Measurements from ENCODE around the gene DHCR24. TPM values are rescaled to one million over a fixed set of nuclear protein-coding genes. Genes with fewer than 3 reads are reported as not detected.

Gene DHCR24
- total and polyA plus RNA-seq, 2 of the 13 experiments (the other 11 are each of a cell fraction or from before 2014, with no cell fraction given): 374 to 448 TPM

- TF ChIP-seq MAZ (IDR thresholded peaks at IDR 0.05; ENCODE audit: borderline replicate concordance, low read depth, low read length) (no peak), MAZ (CRISPR knock-in tag; IDR thresholded peaks at IDR 0.05; ENCODE audit: low read depth) (no peak), GATA4 (IDR thresholded peaks at IDR 0.05; ENCODE audit: borderline replicate concordance, low read depth) (no peak), RFX1 (IDR thresholded peaks at IDR 0.05) (no peak), ZNF253 (CRISPR knock-in tag; IDR thresholded peaks at IDR 0.05; ENCODE audit: borderline replicate concordance) (no peak), ZFX (CRISPR knock-in tag; IDR thresholded peaks at IDR 0.05; ENCODE audit: low read depth) (0 out of 2 replicates have a peak, but pooled peaks have one; percentile 58), BCLAF1 (IDR thresholded peaks at IDR 0.05) (no peak), FOSL2 (CRISPR knock-in tag; IDR thresholded peaks at IDR 0.05) (peak; percentile 54), ZNF841 (CRISPR knock-in tag; IDR thresholded peaks at IDR 0.05; ENCODE audit: borderline replicate concordance) (no peak), ZNF33B (CRISPR knock-in tag; IDR thresholded peaks at IDR 0.05) (no peak), ZFP1 (CRISPR knock-in tag; IDR thresholded peaks at IDR 0.05) (no peak), ZNF878 (CRISPR knock-in tag; IDR thresholded peaks at IDR 0.05) (0 out of 2 replicates have a peak, but pooled peaks have one; percentile 47), NFE2 (CRISPR knock-in tag; IDR thresholded peaks at IDR 0.05) (no peak), FOXA1 (IDR thresholded peaks at IDR 0.05) (no peak), FOXA1 (CRISPR knock-in tag; IDR thresholded peaks at IDR 0.05) (no peak), POLR2AphosphoS2 (IDR thresholded peaks at IDR 0.05; ENCODE audit: low read depth, low read length) (no peak), IKZF4 (CRISPR knock-in tag; IDR thresholded peaks at IDR 0.05; ENCODE audit: borderline replicate concordance, low read depth, not compliant biosample characterization) (no peak), CSRNP2 (CRISPR knock-in tag; conservative IDR thresholded peaks at IDR 0.05; ENCODE audit: low read depth) (no peak), ZBTB38 (CRISPR knock-in tag; IDR thresholded peaks at IDR 0.05) (no peak), ZNF703 (CRISPR knock-in tag; IDR thresholded peaks at IDR 0.05; ENCODE audit: borderline replicate concordance) (no peak), SMC3 (IDR thresholded peaks at IDR 0.05; ENCODE audit: low read length) (peak; percentile 29; the same call in 1 of the 2 replicates), ZFP90 (CRISPR knock-in tag; IDR thresholded peaks at IDR 0.05; ENCODE audit: borderline replicate concordance) (no peak), ZNF850 (CRISPR knock-in tag; conservative IDR thresholded peaks at IDR 0.05) (no peak)
- TF ChIP-seq, protein P1, sequence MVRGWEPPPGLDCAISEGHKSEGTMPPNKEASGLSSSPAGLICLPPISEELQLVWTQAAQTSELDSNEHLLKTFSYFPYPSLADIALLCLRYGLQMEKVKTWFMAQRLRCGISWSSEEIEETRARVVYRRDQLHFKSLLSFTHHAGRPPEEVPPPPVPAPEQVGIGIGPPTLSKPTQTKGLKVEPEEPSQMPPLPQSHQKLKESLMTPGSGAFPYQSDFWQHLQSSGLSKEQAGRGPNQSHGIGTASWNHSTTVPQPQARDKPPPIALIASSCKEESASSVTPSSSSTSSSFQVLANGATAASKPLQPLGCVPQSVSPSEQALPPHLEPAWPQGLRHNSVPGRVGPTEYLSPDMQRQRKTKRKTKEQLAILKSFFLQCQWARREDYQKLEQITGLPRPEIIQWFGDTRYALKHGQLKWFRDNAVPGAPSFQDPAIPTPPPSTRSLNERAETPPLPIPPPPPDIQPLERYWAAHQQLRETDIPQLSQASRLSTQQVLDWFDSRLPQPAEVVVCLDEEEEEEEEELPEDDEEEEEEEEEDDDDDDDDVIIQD (CRISPR knock-in tag; IDR thresholded peaks at IDR 0.05; ENCODE audit: low read depth): no peak
- TF ChIP-seq, protein P2, sequence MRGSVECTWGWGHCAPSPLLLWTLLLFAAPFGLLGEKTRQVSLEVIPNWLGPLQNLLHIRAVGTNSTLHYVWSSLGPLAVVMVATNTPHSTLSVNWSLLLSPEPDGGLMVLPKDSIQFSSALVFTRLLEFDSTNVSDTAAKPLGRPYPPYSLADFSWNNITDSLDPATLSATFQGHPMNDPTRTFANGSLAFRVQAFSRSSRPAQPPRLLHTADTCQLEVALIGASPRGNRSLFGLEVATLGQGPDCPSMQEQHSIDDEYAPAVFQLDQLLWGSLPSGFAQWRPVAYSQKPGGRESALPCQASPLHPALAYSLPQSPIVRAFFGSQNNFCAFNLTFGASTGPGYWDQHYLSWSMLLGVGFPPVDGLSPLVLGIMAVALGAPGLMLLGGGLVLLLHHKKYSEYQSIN (CRISPR knock-in tag; IDR thresholded peaks at IDR 0.05; ENCODE audit: borderline replicate concordance): no peak
Observed at GRCh38 chr1:54883349-54884102, 3.5 kb downstream of the DHCR24 start (continued).

Measured in HepG2 (cell line).